Esophagus squamous epithelium (tissue), 4 donors: ENCODE measurements around the gene SLC49A3.

ENCODE experiments used
- POLR2A ChIP-seq, 4 donors: fragments of 450-650 bp; IDR thresholded peaks; one replicate each; pipeline ENCODE4 v1.6.1; 2017; ENCODE audit warnings: antibody characterized with exemption in 4 of 4, mild to moderate bottlenecking in 4 of 4, moderate library complexity in 3 of 4
- TF ChIP-seq, protein P1 (sequence below), 6 experiments: fragments of 450-650 bp in 4 of 6; fragments of 200-600 bp in 2 of 6; sonication (generic) in 2 of 6; IDR thresholded peaks; one replicate each; pipeline ENCODE4 v1.5.1; 2016 to 2019; ENCODE audit warnings: antibody characterized with exemption in 6 of 6, mild to moderate bottlenecking in 4 of 6, moderate library complexity in 4 of 6

- TF ChIP-seq, protein P1, sequence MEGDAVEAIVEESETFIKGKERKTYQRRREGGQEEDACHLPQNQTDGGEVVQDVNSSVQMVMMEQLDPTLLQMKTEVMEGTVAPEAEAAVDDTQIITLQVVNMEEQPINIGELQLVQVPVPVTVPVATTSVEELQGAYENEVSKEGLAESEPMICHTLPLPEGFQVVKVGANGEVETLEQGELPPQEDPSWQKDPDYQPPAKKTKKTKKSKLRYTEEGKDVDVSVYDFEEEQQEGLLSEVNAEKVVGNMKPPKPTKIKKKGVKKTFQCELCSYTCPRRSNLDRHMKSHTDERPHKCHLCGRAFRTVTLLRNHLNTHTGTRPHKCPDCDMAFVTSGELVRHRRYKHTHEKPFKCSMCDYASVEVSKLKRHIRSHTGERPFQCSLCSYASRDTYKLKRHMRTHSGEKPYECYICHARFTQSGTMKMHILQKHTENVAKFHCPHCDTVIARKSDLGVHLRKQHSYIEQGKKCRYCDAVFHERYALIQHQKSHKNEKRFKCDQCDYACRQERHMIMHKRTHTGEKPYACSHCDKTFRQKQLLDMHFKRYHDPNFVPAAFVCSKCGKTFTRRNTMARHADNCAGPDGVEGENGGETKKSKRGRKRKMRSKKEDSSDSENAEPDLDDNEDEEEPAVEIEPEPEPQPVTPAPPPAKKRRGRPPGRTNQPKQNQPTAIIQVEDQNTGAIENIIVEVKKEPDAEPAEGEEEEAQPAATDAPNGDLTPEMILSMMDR (IDR thresholded peaks at IDR 0.05): no peak
- no peak for TF ChIP-seq POLR2A (IDR thresholded peaks at IDR 0.05)
These were observed 13.7 kb upstream of the SLC49A3 start for GRCh38 chr4:702618-703048.
